Adrenal gland (tissue), 12 donors: Measurements from ENCODE around the gene MBTD1. TPM values are rescaled to one million over a fixed set of nuclear protein-coding genes. Genes with fewer than 3 reads are reported as not detected.

Experiments
- DNase-seq, 7 donors: peaks; one replicate each; pipeline ENCODE4 v3.0.0-alpha.2; 2019 to 2020
- H3K27ac ChIP-seq, 5 donors: fragments of 200-600 bp; sonication (generic) in 4 of 5; 1 replicate in 3 of 5; 2 replicates in 2 of 5; pipeline versions ENCODE4 v1.5.1 to v1.8.0; 2016 to 2020; ENCODE audit warnings: mild to moderate bottlenecking in 1 of 5
- H3K27me3 ChIP-seq: fragments of 200-600 bp; 2 replicates; pipeline ENCODE4 v1.8.0; 2021
- H3K36me3 ChIP-seq, 2 donors: fragments of 200-600 bp; replicated peaks in 1 of 2; 1 replicate in 1 of 2; 2 replicates in 1 of 2; pipeline versions ENCODE4 v1.5.1 to v1.8.0; 2018 to 2022
- H3K4me1 ChIP-seq, 2 donors: fragments of 200-600 bp; replicated peaks in 1 of 2; 1 replicate in 1 of 2; 2 replicates in 1 of 2; pipeline versions ENCODE4 v1.5.1 to v1.8.0; 2018 to 2021
- H3K4me3 ChIP-seq, 4 donors: fragments of 200-600 bp; sonication (generic) in 3 of 4; one replicate each; pipeline ENCODE4 v1.5.1; 2016 to 2018
- H3K9me3 ChIP-seq, 3 donors: fragments of 200-600 bp; sonication (generic) in 1 of 3; replicated peaks in 1 of 3; 1 replicate in 2 of 3; 2 replicates in 1 of 3; pipeline versions ENCODE4 v1.5.1 to v1.8.0; 2016 to 2021
- POLR2A ChIP-seq, 2 donors: fragments of 450-650 bp; IDR thresholded peaks; one replicate each; pipeline ENCODE4 v1.6.1; 2017; ENCODE audit warnings: antibody characterized with exemption in 2 of 2, mild to moderate bottlenecking in 2 of 2, moderate library complexity in 1 of 2
- WGBS, 4 donors: extraction: QIAGEN DNeasy Blood & Tissue Kit in 2 of 4; methylation state at CpG; one replicate each; pipeline versions ENCODE4 v1.1.5 to v1.1.7; 2013 to 2017; 5-methylcytosine and 5-hydroxymethylcytosine counted together
- intact Hi-C, 2 donors: fragments of 100-400 bp; cut with DNase I; formaldehyde crosslinking; loops; one replicate each; pipeline versions ENCODE4 v1.14.1 to v1.15.0; 2022 to 2023
- polyA plus RNA-seq, 3 donors: library from polyadenylated mRNA; stranded (reverse); fragments of 200-250 nt in 2 of 3; fragments of 350-450 nt in 1 of 3; fragmentation: Illumina TruSeq in 1 of 3; extraction: RNeasy Lipid Tissue Mini Kit (QIAGEN cat#74804) in 1 of 3; gene quantifications; one replicate each; pipeline ENCODE4 v1.2.3, GENCODE V29; 2013 to 2014
- total RNA-seq, 9 donors: library from RNA; depleted of rRNA in 4 of 9; stranded (reverse); fragments of >200 nt in 4 of 9; fragments of 120-200 nt in 1 of 9; fragmentation: NEBNext Ultra II Directional in 1 of 9; extraction: Animal tissue kit (Norgen Biotek cat#: 25700) in 1 of 9; gene quantifications; one replicate each; pipeline versions ENCODE4 v1.1.0 to v1.2.4, GENCODE V29; 2013 to 2023
- TF ChIP-seq, protein P1 (sequence below), 6 experiments: fragments of 450-650 bp in 4 of 6; fragments of 200-600 bp in 2 of 6; sonication (generic) in 1 of 6; IDR thresholded peaks; 1 replicate in 5 of 6; 2 replicates in 1 of 6; pipeline versions ENCODE4 v1.5.1 to v1.8.0; 2016 to 2021; ENCODE audit warnings: antibody characterized with exemption in 6 of 6, mild to moderate bottlenecking in 2 of 6, moderate library complexity in 1 of 6
- donor health status: healthy with polysubstance abuse.
- donor health status: Bipolar disorder and iron deficiency.
- donor health status: DM: yes; HTN: yes; CAD: no.
- donor health status: DM: no; HTN: no; CAD: no.
- donor health status: DM: no; HTN: no; CAD: no.
- donor health status: DM: yes; HTN: yes; CAD: no.

Gene MBTD1
- total and polyA plus RNA-seq, 12 donors, result 5.5 to 20.0 (median 10.3) TPM

DNA sequence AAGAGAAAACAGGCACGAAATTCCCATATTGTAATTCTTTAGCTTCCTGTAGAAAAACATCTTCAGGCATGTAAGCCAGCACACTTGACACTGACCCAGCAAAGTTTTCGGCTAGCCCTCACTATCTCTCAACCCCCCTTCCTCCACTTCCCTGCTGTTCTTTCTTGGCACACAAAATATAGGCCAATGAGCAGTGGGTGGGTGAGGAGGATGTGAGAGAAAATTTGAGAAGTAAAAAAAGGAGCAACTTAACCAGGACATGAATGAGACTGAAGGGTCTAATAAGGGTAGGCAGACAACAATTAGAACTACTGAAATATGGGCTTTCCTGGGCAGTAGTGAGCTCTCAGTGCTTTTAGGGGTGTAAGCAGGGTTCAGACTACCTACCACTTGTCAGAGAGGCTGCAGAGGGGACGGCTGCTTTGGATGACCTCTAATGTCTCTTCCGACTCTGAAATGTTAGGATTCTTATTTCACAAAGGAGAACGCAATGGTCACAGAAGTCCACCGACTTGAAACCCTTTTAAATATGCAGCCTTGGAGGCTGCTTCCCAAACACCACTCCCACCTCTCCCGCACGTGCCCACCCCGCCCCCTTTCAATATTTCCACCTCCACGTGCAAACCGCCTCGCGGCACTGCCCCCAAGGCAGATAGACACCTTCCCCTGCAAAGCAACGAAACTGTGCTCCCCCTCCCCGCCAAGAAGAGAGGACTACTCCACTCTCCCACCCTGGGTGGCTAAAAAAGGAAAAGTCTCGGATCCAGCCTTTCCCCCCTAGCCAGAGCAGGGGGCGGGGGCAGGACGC, 889 bp downstream of the MBTD1 start:
- peak in 1 of 2 donors; percentile 36 for TF ChIP-seq POLR2A (IDR thresholded peaks at IDR 0.05)
- TF ChIP-seq, protein P1, sequence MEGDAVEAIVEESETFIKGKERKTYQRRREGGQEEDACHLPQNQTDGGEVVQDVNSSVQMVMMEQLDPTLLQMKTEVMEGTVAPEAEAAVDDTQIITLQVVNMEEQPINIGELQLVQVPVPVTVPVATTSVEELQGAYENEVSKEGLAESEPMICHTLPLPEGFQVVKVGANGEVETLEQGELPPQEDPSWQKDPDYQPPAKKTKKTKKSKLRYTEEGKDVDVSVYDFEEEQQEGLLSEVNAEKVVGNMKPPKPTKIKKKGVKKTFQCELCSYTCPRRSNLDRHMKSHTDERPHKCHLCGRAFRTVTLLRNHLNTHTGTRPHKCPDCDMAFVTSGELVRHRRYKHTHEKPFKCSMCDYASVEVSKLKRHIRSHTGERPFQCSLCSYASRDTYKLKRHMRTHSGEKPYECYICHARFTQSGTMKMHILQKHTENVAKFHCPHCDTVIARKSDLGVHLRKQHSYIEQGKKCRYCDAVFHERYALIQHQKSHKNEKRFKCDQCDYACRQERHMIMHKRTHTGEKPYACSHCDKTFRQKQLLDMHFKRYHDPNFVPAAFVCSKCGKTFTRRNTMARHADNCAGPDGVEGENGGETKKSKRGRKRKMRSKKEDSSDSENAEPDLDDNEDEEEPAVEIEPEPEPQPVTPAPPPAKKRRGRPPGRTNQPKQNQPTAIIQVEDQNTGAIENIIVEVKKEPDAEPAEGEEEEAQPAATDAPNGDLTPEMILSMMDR (IDR thresholded peaks at IDR 0.05), result no peak
- Histone ChIP-seq H3K36me3 (peaks cover 0 to 7% of the 10 kb centered on the region in 2 donors), H3K27ac (peak overlapping the region; percentile 90 to 98 (median 98)), H3K4me1 (peaks cover 25 to 53% of the 10 kb centered on the region in 2 donors), H3K9me3 (no peaks in the 10 kb centered on the region), H3K4me3 (peak overlapping the region; percentile 71 to 90 (median 75)), H3K27me3 (no peaks in the 10 kb centered on the region)
- DNase-seq, result peak; percentile 38 to 67 (median 52)
- WGBS, 4 donors, result 0 to 2% (median 1%) methylated on average over 8 to 18 of the region's 18 CpGs
- intact Hi-C loops, result loop anchor here in 1 of 2 donors (5.0 kb wide), 1 partner anchor 37 kb away; no protein-coding TSS in a partner anchor

DNA sequence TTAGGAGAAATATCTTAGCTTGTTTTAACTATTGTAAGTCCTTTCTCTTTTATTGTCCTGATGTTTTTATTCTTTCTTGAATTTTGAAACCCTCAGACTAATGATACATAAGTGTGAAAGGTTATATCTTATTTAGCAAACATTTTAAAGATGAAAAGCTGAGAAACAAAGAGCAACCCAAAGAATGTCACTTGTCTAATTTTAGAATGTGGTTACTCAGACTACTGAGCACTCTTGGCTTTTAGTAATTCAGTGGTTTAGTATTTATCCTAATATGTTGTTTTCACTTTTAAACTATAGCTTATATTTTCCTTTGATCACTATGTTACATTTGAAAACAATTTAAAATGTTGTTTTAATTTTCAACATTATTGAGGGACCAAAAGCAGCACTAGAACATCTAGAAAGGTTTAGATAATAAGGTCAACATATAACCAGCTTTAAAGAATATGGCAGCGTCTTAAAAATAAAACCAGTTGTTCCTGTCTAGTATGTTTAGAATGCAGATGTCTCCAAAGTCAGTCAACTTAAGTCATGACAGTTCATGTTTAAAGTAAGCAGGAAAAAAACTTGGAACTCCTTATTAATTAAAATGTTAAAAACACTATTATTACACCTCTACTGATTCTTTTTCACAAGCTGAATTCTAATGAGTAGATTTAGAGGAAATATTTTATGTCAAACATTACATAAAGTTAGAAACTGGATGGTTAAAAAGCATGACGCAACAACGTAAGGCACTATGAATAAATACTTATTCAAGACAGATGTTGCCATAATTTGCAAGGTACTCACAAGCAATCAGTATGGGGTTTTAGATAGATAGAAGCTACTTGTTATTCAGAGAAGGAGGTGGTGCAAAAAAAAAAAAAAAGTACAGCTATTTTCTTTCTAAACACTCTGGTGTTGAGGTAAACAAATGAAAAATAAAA, 2.4 kb downstream of the MBTD1 start:
- Histone ChIP-seq H3K27ac (no peak overlapping the region), H3K27me3 (no peaks in the 10 kb centered on the region), H3K4me3 (peak overlapping the region in 1 of 4 donors; percentile 5), H3K4me1 (peaks cover 25 to 41% of the 10 kb centered on the region in 2 donors), H3K36me3 (no peaks in the 10 kb centered on the region), H3K9me3 (no peaks in the 10 kb centered on the region)
- intact Hi-C loops, result loop anchor here in 1 of 2 donors (5.0 kb wide), 1 partner anchor 35 kb away; no protein-coding TSS in a partner anchor
- no peak for DNase-seq
- WGBS, 4 donors, result 75 to 86% (median 78%) methylated on average over 3 of the region's 3 CpGs
- TF ChIP-seq, protein P1 (IDR thresholded peaks at IDR 0.05), result no peak

DNA sequence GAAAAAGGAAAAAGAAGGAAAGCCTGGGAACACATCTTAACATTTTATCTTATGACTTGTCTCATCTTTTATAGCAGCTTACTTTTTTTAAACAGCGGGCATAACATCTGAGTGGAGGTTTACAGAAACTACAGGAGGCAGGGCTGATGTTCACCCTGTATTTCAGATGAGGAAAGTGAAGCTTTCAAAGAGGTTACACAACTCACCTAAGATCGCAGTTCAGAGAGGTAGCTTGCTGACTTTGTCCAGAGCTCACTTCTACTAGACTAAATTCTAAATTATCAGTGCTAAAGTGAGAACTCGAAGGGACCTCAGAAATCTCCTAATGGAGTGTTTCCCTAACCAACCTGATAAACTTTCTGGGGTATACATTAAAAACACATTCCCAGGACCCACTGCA, 3.7 kb downstream of the MBTD1 start:
- no peaks in the 10 kb centered on the region for H3K36me3 ChIP-seq
- H3K27ac ChIP-seq, result no peak overlapping the region
- H3K4me1 ChIP-seq, result peaks cover 25 to 28% of the 10 kb centered on the region in 2 donors
- no peaks in the 10 kb centered on the region for H3K27me3 ChIP-seq
- DNase-seq, result no peak
- intact Hi-C loops, result loop anchor here in 1 of 2 donors (5.0 kb wide), 1 partner anchor 34 kb away; no protein-coding TSS in a partner anchor
- 87 to 97% (median 93%) methylated on average over 3 of the region's 3 CpGs for WGBS, 4 donors
- TF ChIP-seq, protein P1 (IDR thresholded peaks at IDR 0.05), result no peak
- TF ChIP-seq POLR2A (IDR thresholded peaks at IDR 0.05), result no peak
- no peak overlapping the region for H3K4me3 ChIP-seq
- no peaks in the 10 kb centered on the region for H3K9me3 ChIP-seq

DNA sequence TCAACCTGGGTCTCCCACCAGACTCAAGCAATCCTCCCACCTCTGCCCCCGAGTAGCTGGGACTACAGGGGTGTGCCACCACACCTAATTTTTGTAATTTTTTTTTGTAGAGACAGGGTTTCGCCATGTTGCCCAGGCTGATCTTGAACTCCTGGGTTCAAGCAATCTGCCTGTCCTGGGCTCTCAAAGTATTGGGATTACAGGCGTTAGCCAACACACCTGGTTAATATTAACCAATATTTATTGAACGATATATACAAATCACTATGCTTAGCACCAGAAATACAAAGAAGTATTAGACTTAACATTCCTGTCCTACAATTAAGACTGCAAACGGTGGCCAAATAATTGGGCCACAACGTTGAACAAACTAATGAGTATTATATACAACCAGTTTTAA, 4.2 kb downstream of the MBTD1 start:
- intact Hi-C loops, result loop anchor here in 1 of 2 donors (5.0 kb wide), 1 partner anchor 33 kb away; no protein-coding TSS in a partner anchor
- Histone ChIP-seq H3K27me3 (no peaks in the 10 kb centered on the region), H3K27ac (no peak overlapping the region), H3K9me3 (no peaks in the 10 kb centered on the region), H3K36me3 (no peaks in the 10 kb centered on the region), H3K4me1 (peaks cover 25 to 28% of the 10 kb centered on the region in 2 donors), H3K4me3 (no peak overlapping the region)
- no peak for DNase-seq
- WGBS, 4 donors, result 89 to 93% (median 92%) methylated on average over 6 of the region's 6 CpGs
- TF ChIP-seq, protein P1 (IDR thresholded peaks at IDR 0.05), result no peak
- no peak for TF ChIP-seq POLR2A (IDR thresholded peaks at IDR 0.05)
